Testis (tissue), 2 donors: ENCODE measurements around the gene ARHGEF3.

ENCODE experiments used
- CTCF ChIP-seq, 3 experiments: fragments of 450-650 bp in 2 of 3; fragments of 200-600 bp in 1 of 3; sonication (generic) in 1 of 3; IDR thresholded peaks; one replicate each; pipeline ENCODE4 v1.5.1; 2016 to 2019; ENCODE audit warnings: antibody characterized with exemption in 3 of 3, mild to moderate bottlenecking in 2 of 3, moderate library complexity in 1 of 3
- POLR2A ChIP-seq: fragments of 450-650 bp; IDR thresholded peaks from one replicate; pipeline ENCODE4 v1.6.1; 2017; ENCODE audit warnings: antibody characterized with exemption, mild to moderate bottlenecking, moderate library complexity

- TF ChIP-seq CTCF (IDR thresholded peaks at IDR 0.05) (no peak), POLR2A (no peak)
Measured at GRCh38 chr3:56781762-56782161, 20.0 kb downstream of the ARHGEF3 start.
